Gastrocnemius medialis (tissue), 4 donors: Measurements from ENCODE around the gene TNN.

Experiments used
- POLR2A ChIP-seq, 2 donors: fragments of 450-650 bp; IDR thresholded peaks; one replicate each; pipeline ENCODE4 v1.6.1; 2017; ENCODE audit warnings: antibody characterized with exemption in 2 of 2, mild to moderate bottlenecking in 2 of 2, moderate library complexity in 2 of 2
- TF ChIP-seq, protein P1 (sequence below), 5 experiments: fragments of 450-650 bp in 3 of 5; fragments of 200-600 bp in 2 of 5; sonication (generic) in 2 of 5; IDR thresholded peaks in 4 of 5; conservative IDR thresholded peaks in 1 of 5; 1 replicate in 4 of 5; 2 replicates in 1 of 5; pipeline ENCODE4 v1.5.1; 2016 to 2019; ENCODE audit warnings: antibody characterized with exemption in 5 of 5, mild to moderate bottlenecking in 3 of 5, moderate library complexity in 3 of 5

DNA sequence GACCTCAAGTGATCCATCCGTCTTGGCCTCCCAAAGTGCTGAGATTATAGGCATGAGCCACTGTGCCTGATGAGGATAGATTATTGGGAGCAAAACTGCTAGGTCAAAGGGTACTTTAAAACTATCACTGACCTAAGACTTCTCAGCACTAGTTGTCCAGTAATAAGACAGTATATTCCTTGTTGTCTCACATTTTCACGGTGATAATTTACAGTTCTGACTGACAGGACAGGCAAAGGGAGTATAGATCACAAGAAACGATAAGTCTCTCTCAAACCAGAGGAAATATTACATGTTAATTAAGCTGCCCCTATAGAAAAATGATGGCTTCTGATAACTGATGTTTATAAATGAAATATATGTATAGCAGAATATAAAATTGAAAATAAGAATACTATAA, 48.1 kb upstream of the TNN start:
- no peak for TF ChIP-seq POLR2A (IDR thresholded peaks at IDR 0.05)
- TF ChIP-seq, protein P1, sequence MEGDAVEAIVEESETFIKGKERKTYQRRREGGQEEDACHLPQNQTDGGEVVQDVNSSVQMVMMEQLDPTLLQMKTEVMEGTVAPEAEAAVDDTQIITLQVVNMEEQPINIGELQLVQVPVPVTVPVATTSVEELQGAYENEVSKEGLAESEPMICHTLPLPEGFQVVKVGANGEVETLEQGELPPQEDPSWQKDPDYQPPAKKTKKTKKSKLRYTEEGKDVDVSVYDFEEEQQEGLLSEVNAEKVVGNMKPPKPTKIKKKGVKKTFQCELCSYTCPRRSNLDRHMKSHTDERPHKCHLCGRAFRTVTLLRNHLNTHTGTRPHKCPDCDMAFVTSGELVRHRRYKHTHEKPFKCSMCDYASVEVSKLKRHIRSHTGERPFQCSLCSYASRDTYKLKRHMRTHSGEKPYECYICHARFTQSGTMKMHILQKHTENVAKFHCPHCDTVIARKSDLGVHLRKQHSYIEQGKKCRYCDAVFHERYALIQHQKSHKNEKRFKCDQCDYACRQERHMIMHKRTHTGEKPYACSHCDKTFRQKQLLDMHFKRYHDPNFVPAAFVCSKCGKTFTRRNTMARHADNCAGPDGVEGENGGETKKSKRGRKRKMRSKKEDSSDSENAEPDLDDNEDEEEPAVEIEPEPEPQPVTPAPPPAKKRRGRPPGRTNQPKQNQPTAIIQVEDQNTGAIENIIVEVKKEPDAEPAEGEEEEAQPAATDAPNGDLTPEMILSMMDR (IDR thresholded peaks at IDR 0.05 in 4 of 5, conservative IDR thresholded peaks at IDR 0.05 in 1 of 5): no peak
